HL-60 (cell line): Measurements from ENCODE around the gene PIGX.

Experiments used
- CTCF ChIP-seq: IDR thresholded peaks from one replicate; pipeline ENCODE4 v1.5.1; 2011; ENCODE audit warnings: low read length, control low read depth, inconsistent platforms; ENCODE audit not compliant: insufficient read depth
- GABPA ChIP-seq: IDR thresholded peaks from 2 replicates; pipeline ENCODE4 v1.6.1; 2012; ENCODE audit warnings: low read depth
- POLR2AphosphoS5 ChIP-seq: IDR thresholded peaks from 2 replicates; pipeline ENCODE4 v1.6.1; 2012; ENCODE audit warnings: low read depth
- REST ChIP-seq: IDR thresholded peaks from 2 replicates; pipeline ENCODE4 v1.6.1; 2012; ENCODE audit warnings: low read depth; ENCODE audit not compliant: insufficient replicate concordance

- no peak for TF ChIP-seq CTCF
- no peak for TF ChIP-seq REST
- TF ChIP-seq POLR2AphosphoS5 = no peak
- TF ChIP-seq GABPA = no peak
These were observed 63.8 kb downstream of the PIGX start for GRCh38 chr3:196775938-196776337.
